ENCODE data around the gene RHO.
"Not testable (repeated sequence)": the region's sequence is repeated elsewhere in the genome, so short reads cannot be mapped to it uniquely, and the experiment has no call there.

RHO gene

DNA sequence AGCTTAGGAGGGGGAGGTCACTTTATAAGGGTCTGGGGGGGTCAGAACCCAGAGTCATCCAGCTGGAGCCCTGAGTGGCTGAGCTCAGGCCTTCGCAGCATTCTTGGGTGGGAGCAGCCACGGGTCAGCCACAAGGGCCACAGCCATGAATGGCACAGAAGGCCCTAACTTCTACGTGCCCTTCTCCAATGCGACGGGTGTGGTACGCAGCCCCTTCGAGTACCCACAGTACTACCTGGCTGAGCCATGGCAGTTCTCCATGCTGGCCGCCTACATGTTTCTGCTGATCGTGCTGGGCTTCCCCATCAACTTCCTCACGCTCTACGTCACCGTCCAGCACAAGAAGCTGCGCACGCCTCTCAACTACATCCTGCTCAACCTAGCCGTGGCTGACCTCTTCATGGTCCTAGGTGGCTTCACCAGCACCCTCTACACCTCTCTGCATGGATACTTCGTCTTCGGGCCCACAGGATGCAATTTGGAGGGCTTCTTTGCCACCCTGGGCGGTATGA lies at the start of gene RHO:
RHO (plus strand) TSS at position 51 of the 512 bp plus-strand sequence; CDS start at position 146, 95 bp downstream.
- DNase-seq (ENCODE audit: low spot score): no peak

DNA sequence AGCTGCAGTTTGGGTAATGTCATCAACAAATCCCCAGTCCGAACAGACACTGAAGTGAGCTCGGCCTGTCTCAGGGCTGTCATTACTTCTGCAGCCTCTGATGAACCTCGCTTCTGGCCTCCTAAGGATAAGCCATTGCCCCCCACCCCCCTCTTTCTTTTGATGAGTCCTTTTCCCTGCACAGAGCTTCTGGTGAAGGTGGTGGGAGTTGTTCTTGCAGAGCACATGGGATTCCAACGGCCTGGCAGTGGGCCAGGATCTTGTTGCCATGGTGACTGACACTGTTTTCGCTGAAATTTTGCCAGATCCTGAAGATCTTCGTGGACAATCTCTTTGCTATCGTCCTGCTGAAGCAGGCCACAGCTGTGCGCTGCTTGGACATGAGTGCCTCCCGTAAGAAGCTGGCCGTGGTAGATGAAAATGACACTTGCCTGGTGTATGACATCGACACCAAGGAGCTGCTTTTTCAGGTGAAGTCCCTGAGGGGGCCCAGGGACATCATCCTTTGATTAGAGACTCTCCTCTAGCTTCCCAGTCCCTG lies 47.1 kb upstream of the RHO start:
- DNase-seq (ENCODE audit: low spot score): not testable (repeated sequence)

DNA sequence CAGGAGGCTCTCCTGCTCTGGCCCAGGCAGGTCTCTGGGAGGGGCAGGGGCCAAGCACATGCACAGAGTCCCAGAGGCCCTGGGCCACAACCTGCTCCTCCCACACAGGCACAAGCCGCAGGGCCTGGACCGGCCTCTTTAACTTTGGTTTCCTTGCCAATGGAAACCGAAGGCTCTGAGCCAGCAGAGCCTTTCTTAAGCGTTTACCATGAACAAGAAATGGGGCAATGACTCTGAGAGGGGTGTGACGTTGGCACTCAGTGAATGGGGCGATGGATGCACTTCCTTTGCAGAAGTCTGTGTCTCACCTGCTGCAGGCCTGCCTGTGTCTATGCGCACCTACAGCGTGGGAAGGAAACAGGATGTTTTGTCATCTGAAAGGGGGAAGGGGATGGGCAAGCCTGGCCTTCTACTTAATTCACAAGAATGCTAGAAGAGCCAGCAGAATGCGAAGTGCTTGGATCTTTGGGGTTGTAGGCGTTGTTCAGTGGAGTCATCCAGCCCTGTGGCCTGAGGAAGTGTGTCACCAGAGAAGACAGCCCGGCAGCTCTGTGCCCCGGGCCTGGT lies 46.6 kb upstream of the RHO start:
- DNase-seq (ENCODE audit: low spot score): no peak

DNA sequence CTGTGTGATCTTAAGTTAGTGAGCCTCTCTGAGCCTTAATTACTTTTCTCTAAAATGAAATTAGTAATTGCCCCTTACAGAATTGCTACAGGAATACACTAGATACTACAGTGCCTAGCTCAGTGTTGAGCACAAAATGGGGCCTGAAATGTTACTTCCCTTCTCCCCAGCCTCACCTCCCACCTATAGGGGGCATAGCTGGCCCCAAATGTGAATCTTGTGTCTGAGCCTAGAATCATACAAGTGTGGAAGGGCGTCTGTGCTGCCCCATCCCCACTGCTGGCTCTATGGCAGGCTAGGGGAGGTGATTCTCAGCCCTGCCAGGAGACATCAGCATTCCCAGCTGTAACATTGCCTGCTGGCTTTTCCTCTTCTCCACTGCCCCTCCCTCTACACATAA lies 45.7 kb upstream of the RHO start:
- no peak for DNase-seq (ENCODE audit: low spot score)

DNA sequence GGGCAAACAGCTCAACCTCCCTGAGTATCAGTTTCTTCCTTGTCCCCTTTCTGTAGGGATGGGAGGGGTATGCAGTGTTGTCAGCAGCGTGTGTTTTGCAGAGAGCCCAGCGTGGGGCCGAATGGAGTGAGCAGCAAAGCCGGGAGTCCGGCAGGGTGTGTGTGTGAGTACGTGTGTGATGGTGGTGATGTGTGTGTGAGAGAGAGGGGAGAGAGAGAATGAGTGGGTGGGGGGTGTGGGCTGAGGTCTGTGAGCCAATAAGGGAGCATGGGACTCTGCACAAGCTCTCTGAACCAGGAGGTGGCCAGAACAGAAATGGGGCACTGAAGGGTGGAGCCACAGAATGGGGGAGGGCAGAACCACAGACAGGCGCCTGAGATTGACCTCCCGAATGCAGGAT lies 44.6 kb upstream of the RHO start:
- no peak for DNase-seq (ENCODE audit: low spot score)

DNA sequence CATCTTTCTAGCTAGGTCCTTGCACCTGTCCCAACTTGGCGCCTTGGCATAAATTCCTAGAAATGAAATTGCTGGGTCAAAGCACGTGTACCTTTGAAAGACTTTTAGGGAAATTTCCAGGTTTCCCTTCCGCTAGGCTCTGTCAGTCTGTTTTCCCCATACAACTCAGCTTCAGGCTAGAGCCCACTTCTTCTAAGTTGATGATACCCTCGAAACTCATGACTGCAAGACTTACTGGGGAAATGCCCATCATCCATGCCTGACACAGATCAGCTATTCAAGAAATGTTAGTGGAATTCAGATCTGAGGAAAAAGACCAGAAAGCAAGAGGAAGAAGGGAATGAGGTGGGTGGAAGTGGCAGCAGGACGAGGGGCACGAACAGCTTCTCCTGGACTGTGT lies 43.3 kb upstream of the RHO start:
- not testable (repeated sequence) for DNase-seq (ENCODE audit: low spot score)

DNA sequence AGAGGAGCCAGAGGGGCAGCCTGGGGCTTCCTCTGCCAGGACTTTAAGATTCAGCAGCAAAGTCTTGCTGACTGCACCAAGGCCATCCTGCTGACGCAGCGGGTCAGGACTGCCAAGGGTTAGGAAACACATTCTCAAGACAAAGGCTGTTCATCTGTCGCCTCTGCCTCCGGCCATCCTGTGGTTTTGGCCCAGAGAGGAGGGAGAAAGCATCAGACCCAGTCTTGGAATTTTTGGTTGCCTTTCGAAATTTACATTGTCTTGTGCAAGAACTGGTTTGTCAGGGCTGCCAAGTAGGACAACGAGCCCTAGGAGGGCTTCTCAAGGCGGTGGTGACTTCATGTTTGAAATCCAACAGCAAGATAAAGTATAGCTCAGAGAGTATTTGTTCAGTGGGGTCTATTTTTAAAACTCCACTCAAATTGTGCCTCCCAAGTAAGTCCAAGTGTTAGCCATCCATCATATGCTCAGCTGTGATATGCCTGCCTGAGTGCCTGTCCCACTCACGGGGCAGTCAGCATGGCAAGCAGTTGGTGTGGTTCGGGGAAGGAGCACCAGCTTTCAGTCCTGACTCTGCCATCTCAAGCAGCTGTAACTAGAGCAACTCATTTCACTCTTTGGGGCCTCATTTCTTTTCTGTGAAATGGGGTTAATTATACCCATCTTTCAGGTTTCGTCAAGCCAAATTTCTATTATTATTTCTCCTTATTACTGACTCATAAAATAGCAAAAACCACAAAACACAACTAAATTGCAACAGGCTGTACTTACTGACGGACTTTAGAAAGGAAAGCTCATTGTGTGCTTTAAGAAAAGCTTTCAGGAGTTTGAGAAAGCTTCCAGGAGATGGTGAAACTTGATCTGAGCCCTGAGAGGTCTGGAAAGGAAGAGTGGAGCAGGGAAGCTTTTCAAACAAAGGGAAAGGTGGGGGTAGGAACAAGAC lies 42.4 kb upstream of the RHO start:
- DNase-seq (ENCODE audit: low spot score): no peak

DNA sequence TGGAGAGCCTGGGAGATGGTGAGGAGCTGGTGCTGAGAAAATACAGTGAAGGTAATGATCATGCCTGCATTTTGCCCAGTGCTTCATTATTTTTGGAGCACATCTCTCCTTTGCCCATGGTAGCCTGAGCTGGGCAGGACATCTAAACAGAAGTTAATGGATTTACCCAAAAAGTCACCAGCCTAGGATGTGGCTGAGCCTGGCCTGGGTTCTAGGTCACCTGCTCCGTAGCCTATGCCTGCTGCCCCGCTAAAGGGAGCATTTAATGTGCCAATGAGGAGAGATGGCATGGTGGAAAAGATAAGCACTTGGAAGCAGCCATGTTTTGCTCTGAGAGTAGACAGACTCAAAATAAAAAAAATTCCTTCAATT lies 41.8 kb upstream of the RHO start:
- no peak for DNase-seq (ENCODE audit: low spot score)

DNA sequence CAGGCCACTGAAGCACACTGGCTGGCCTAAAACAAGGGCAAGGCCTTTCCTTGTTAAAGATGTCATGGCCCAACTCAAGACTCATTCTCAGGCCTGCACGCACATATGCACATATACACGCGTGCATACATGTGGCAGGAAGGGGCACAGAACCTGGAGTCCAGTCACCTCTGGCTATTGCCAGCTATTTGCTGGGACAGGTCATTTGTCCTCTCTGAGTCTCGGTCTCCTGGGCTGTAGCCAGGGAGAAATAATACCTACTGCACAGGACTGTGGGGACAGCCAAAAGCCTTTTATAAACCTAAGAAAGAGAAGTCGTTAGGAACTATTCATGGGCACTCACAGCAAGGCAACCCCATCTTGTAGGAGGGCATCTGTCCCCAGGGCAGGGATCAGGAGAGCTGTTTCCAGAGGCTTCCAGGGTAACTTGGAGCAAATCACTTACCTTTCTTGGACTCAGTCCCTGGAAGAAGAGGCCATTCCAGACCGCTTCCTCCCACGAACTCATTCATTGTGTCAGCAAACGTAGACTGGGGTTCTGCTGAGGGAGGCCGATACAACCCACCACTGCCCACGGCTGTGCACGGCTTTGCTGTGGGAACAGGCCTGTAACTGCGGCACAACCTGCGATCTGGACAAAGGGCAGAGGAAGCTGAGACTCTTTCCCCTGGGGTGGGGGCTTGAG lies 41.1 kb upstream of the RHO start:
- DNase-seq (ENCODE audit: low spot score): no peak

DNA sequence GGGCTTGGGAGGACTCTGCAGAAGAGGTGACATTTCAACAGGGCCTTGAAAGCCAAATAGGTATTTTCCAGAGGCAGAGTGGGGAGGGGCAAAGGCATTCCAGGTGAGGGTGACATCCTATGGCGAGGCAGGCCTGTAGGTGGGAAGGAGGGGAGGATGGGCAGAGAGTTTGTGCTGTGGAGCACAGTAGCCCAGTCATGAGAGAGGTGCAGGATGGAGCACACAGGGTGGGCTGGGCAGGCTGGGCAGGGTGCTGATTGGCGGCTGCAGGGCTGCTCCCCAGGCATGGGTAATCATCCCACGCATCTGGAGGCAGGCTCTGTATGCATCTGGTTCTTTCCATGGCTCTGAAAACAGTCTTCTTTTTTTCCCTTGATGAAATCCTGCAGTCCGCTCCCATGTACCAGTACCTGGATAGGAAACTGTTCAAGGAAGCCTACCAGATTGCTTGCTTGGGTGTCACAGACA lies 40.5 kb upstream of the RHO start:
- DNase-seq (ENCODE audit: low spot score): not testable (repeated sequence)

DNA sequence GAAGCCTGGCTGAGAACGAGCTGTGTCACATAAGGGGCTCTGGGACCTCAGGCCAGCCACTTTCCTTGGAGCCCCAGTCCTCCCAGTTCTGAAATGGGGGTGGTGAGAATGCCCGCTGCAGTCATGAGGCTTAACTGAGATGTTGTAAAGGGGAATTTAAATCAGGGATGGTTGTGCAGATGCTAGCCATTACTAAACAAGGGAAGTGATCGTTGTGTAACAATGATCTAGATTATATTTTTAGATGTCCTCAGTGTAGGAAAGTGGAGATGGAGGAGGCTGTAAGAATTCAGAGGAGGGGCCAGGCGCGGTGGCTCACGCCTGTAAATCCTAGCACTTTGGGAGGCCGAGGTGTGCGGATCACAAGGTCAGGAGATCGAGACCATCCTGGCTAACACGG lies 39.2 kb upstream of the RHO start:
- DNase-seq (ENCODE audit: low spot score): not testable (repeated sequence)

DNA sequence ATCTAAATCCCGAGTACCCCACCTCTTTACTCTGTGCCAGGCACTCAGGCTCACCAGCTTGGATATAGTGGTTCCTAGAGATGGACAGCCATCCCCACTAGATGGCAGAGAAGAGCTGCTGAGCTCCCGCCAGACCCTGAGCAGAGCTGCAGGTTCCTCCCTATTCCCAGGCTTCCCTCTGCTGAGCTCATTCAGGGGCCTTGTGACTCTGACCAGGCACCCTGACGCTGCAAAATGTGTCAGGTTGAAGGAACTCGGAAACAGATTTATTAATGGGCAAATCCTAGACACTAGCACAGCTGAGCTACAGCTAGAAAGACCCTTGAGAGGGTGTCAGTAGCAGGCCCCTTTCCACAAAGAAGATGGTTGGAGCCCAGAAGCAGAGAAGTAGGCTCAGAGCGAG lies 38.2 kb upstream of the RHO start:
- DNase-seq (ENCODE audit: low spot score): peak; percentile 81

DNA sequence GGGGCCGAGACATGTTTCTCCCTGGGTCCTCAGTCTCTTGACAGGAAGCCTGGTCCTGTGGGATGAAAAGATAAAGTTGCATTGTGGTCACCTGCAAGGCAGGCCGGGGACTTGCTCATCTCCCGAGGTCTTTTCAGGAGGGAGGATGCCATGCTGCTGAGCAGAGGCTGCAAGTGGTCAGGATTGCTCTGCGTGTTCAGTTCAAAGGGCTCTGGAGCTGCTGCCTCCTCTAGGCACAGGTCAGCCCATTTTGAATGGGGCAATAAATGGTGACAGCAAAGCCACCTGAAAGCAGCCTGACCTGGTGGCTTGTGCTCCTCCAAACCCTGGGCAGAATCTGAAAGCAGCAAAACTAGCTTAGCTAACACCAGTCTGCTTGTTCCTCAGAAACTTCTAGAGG lies 37.4 kb upstream of the RHO start:
- not testable (repeated sequence) for DNase-seq (ENCODE audit: low spot score)

DNA sequence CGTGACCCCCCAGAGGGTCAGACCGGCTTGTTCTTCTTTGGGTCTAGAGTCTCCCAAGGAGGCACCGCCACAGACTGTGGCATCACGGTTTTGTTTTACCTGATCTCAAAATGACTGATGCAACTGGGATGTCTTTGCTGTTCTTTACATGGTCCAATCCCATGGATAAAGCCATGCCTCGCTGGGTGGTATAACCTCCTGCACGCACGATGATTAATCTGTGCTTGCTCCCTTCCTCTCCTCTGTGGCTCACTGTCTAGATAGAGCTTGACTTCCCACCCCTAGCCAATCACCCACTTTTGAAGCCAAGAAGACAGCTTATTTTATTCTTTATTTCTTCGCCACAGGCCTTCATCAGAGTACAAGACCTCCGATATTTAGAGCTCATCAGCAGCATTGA lies 36.6 kb upstream of the RHO start:
- DNase-seq (ENCODE audit: low spot score): no peak

DNA sequence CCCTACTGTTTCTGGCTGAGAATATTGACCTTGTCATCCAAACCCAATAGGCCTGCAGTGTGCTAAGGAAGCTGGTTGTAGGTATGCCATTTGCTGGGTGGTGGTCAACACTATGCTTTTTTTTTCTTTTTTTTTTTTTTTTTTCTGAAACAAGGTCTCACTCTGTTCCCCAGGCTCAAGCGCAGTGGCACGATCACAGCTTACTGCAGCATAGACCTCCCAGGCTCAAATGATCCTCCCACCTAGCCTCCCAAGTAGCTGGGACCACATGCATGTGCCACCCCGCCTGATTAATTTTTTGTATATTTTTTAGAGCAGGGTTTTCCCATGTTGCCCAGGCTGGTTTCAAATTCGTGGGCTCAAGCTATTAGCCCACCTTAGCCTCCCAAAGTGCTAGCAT lies 35.7 kb upstream of the RHO start:
- DNase-seq (ENCODE audit: low spot score): no peak

DNA sequence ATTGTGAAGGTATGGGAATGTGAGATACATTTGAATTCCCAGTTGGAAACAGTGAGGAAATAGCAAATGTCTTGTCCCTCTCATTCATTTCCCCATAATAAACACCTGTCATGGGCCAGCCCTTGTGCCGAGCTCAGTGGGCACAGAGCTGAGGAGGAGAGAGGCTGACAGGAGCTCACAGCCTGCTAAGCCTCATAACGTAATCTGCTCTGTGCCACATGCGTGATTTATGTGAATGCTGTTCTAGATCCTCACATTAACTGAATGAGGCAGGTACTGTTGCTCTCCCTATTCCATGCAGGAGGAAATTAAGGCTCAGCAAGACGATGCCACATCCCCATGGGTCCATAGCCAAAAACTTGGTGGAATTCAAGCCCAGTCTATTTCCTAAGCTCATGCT lies 35.2 kb upstream of the RHO start:
- DNase-seq (ENCODE audit: low spot score): no peak

DNA sequence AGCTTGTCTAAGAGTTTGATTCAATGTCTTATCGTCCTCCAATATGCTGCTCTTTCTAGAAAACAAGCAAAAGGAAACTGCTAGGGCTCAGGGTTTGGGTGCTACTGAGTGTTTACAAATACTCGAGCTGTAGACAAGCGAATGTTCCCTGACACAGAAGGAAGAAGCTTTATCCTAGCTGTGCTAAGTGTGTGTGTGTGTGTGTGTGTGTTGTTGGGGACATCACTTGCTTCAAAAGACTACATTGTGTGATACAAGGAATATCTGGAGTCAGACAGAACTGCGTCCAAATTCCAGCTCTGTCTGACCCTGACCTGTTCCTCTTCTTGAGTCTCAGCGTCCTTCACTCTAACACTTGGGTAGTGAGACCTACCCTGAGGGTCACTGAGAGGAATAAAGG lies 33.9 kb upstream of the RHO start:
- DNase-seq (ENCODE audit: low spot score): not testable (repeated sequence)

DNA sequence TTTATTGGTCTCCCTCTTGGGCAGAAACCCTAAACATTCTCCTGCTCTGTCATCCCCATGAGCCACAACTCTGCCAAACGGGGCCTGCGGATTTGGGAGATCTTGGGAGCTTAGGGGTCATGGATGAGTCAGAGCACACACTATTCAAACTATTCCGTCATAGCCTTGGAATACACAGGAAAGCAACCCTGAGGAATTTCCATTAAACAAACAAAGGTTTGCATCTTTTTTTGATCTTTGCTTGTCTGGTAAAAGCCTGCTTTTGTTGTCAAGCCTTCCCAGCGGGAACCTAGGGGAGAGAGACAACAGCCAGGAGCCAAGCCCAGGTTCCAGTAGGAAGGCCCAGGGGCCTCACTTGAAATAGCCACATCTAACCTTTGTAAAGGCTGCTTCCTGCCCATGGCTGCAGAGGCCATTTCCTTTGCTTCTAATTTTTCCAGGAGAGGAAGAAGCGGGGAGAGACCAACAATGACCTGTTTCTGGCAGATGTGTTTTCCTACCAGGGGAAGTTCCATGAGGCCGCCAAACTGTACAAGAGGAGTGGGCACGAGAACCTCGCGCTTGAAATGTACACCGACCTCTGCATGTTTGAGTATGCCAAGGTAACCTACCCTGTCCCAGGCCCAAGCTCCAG lies 33.3 kb upstream of the RHO start:
- DNase-seq (ENCODE audit: low spot score): not testable (repeated sequence)

DNA sequence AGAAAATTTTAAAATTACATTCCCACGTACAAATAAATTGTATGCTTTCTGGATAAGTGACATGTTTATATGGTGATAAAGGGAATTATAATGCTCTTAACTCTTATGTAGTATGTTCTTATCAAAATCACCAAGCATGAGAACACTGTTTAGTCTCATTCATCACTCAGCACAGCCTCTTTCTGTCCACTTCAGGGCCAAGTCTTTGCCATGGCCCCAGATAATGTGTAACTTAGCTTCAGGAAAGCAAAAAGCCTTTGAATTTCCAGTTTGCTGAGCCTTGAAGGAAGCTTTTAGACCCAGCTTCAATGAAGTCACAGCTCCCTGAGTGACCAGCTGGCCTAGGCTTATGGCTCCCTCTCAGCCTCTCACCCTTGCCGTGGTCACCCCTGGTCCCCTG lies 30.6 kb upstream of the RHO start:
- not testable (repeated sequence) for DNase-seq (ENCODE audit: low spot score)

DNA sequence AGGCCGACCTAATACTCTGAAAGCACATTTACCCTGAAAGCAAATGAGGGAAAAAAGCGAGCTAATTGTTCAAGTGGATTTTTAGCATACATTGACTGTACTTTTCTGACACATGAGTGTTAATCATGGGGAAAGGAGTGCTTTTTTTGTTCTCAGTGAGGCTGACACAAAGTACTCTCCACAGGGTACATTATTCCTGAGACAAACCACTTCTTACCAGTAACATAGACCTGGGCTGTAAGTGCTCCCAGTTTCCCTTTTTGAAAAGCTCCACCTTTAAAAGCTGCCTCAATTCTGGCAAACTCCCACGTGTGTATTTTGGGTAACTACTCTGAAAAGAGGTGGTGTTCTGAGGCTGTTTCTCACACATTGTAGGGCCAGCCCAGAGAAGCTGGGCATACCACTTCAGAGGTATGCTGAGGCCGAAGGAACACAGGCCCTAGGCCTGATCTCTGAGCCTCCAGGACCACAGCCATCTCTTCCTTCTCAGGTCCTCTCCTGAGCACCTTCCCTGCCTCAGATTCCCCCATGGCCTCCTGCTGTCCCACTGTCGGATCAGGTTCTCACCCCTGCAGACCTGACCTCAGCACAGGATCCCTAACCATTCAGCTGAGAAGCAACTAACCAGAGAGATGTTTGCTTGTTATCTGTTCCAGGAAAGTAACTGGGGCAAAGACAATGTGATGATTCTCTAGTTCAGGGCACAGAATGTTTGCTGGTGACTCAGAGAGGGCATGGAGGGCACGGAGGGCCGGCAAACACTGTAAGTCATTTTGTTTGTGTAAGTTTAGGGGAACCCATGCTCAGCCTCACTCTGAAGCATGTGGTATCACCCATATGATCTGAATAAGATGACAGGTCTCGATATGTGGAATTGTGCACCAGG lies 29.6 kb upstream of the RHO start:
- DNase-seq (ENCODE audit: low spot score): not testable (repeated sequence)
